Right lobe of liver (tissue), 4 donors: ENCODE data around the gene RYR3.

Experiments
- CTCF ChIP-seq, 4 donors: fragments of 200-600 bp in 3 of 4; fragments of 450-650 bp in 1 of 4; IDR thresholded peaks; one replicate each; pipeline versions ENCODE4 v1.5.1 to v1.8.0; 2016 to 2022; ENCODE audit warnings: antibody characterized with exemption in 4 of 4, mild to moderate bottlenecking in 2 of 4
- POLR2A ChIP-seq: fragments of 450-650 bp; IDR thresholded peaks from one replicate; pipeline ENCODE4 v1.6.1; 2017; ENCODE audit warnings: antibody characterized with exemption, mild to moderate bottlenecking
- donor health status: DM: no; HTN: no; CAD: no.
- donor health status: DM: no; HTN: no; CAD: no.
- donor health status: DM: no; HTN: yes; CAD: no.

- TF ChIP-seq CTCF (IDR thresholded peaks at IDR 0.05) (no peak), POLR2A (no peak)
Measured at GRCh38 chr15:33515121-33515520, 204.4 kb downstream of the RYR3 start.
